GM12878 (cell line): Measurements from ENCODE around the gene OLFM1. TPM values are rescaled to one million over a fixed set of nuclear protein-coding genes. Genes with fewer than 3 reads are reported as not detected.

Experiments
- ATAC-seq: fragments of 200-7000 bp; cut with Tn5 transposase; 3 replicates; pipeline ENCODE4 v1.9.1; 2020; ENCODE audit warnings: mild to moderate bottlenecking, moderate library complexity
- BruUV-seq: library from RNA; stranded (reverse); fragments of 400-500 nt; replicated peaks from 2 replicates; lab custom pipeline; 2021; lab: Mats Ljungman, UMichigan
- CTCF ChIA-PET: fragments of 300-600 bp; sonication (Branson Sonifier 250); formaldehyde crosslinking; extraction: SDS; loops from one replicate; lab custom pipeline; 2021; ENCODE audit warnings: inconsistent platforms; lab: Yijun Ruan, JAX
- POLR2A ChIA-PET: fragments of 350-600 bp; formaldehyde crosslinking; extraction: SDS; loops from one replicate; lab custom pipeline; 2021; ENCODE audit warnings: inconsistent platforms; lab: Charles Lee
- RAD21 ChIA-PET: fragments of 300-600 bp; sonication (Branson Sonifier 250); formaldehyde crosslinking; loops from one replicate; lab custom pipeline; 2023; ENCODE audit warnings: antibody characterized with exemption; ENCODE audit not compliant: unreplicated experiment; lab: Charles Lee
- SMC1A ChIA-PET: fragments of 300-600 bp; sonication (Branson Sonifier 250); formaldehyde crosslinking; loops from one replicate; lab custom pipeline; 2023; ENCODE audit not compliant: unreplicated experiment, uncharacterized antibody; lab: Charles Lee
- DNase-seq: peaks from one replicate; pipeline ENCODE4 v3.0.0-alpha.2; 2011; ENCODE audit warnings: low read depth, low spot score
- FAIRE-seq: peaks from 3 replicates; lab custom pipeline; 2011; peaks lifted over from hg19 to GRCh38; lab: Jason Lieb, UNC
- H2AFZ ChIP-seq: 2 replicates; pipeline ENCODE4 v1.6.0; 2011; ENCODE audit warnings: low read depth, low read length, control low read depth; ENCODE audit not compliant: control insufficient read depth
- H3K27ac ChIP-seq: 2 replicates; pipeline ENCODE4 v1.5.1; 2011; ENCODE audit warnings: control low read depth; ENCODE audit not compliant: control insufficient read depth, insufficient read depth
- H3K27me3 ChIP-seq, 2 experiments: replicated peaks in 1 of 2; 2 replicates each; pipeline versions ENCODE4 v1.6.0 to v1.6.1; 2011; ENCODE audit warnings: low read length in 1 of 2; ENCODE audit not compliant: control insufficient read depth in 2 of 2, insufficient read depth in 2 of 2
- H3K36me3 ChIP-seq, 2 experiments: 2 replicates each; pipeline ENCODE4 v1.5.1; 2011; ENCODE audit warnings: low read length in 1 of 2; ENCODE audit not compliant: control insufficient read depth in 2 of 2, insufficient read depth in 2 of 2
- H3K4me1 ChIP-seq: 2 replicates; pipeline ENCODE4 v1.6.1; 2011; ENCODE audit warnings: mild to moderate bottlenecking, low read length, moderate library complexity, mixed read lengths; ENCODE audit not compliant: control insufficient read depth, insufficient read depth
- H3K4me2 ChIP-seq: 2 replicates; pipeline ENCODE4 v1.6.0; 2011; ENCODE audit warnings: control low read depth; ENCODE audit not compliant: control insufficient read depth, insufficient read depth
- H3K4me3 ChIP-seq: fragments of 200-600 bp; sonication (generic); 2 replicates; pipeline ENCODE4 v1.5.1; 2016
- H3K79me2 ChIP-seq: 2 replicates; pipeline ENCODE4 v1.6.0; 2011; ENCODE audit warnings: low read length; ENCODE audit not compliant: control insufficient read depth, insufficient read depth
- H3K9ac ChIP-seq: 2 replicates; pipeline ENCODE4 v1.8.0; 2011; ENCODE audit warnings: low read length, control low read depth, mixed read lengths; ENCODE audit not compliant: control insufficient read depth, insufficient read depth
- H3K9me3 ChIP-seq: replicated peaks from 3 replicates; pipeline ENCODE4 v1.5.1; 2011; ENCODE audit warnings: mild to moderate bottlenecking, low read length; ENCODE audit not compliant: control insufficient read depth, insufficient read depth
- H4K20me1 ChIP-seq: 2 replicates; pipeline ENCODE4 v1.6.0; 2011; ENCODE audit not compliant: control insufficient read depth, insufficient read depth
- CEBPB ChIP-seq, 2 experiments: fragments of 150-350 bp in 1 of 2; IDR thresholded peaks; 2 replicates each; pipeline ENCODE4 v1.6.1; 2012 to 2014; ENCODE audit warnings: low read depth in 2 of 2, low read length in 2 of 2, borderline replicate concordance in 1 of 2, inconsistent platforms in 1 of 2
- RB1 ChIP-seq: fragments of 450-650 bp; formaldehyde crosslinking; IDR thresholded peaks from 2 replicates; pipeline ENCODE4 v1.6.1; 2017; ENCODE audit warnings: mild to moderate bottlenecking, borderline replicate concordance
- ZNF24 ChIP-seq: fragments of 450-650 bp; IDR thresholded peaks from 2 replicates; pipeline ENCODE4 v1.6.1; 2017; ENCODE audit warnings: antibody characterized with exemption, mild to moderate bottlenecking
- WGBS: methylation state at CpG from one replicate; pipeline ENCODE4 v1.1.6; 2016; ENCODE audit warnings: low lambda C conversion rate; ENCODE audit not compliant: insufficient replicate concordance, insufficient coverage; ENCODE audit errors: missing lambda C conversion rate; 5-methylcytosine and 5-hydroxymethylcytosine counted together
- in situ Hi-C: fragments of 300-500 bp; cut with MboI; formaldehyde crosslinking; loops from 9 replicates; pipeline ENCODE4 v1.14.3; 2018; ENCODE audit warnings: mixed read lengths
- intact Hi-C: fragments of 100-400 bp; cut with micrococcal nuclease; formaldehyde crosslinking; loops from one replicate; pipeline ENCODE4 v1.14.2; 2022; ENCODE audit not compliant: unreplicated experiment
- polyA plus RNA-seq, 11 experiments: library from polyadenylated mRNA; depleted of rRNA in 4 of 11; unstranded in 6 of 11; stranded (reverse) in 5 of 11; fragments of >200 nt; fragmentation: Nextera tagmentation in 4 of 11; fragmentation: Illumina TruSeq in 1 of 11; extraction: Ambion mirVana in 4 of 11; extraction: Trizol in 1 of 11; gene quantifications; 1 replicate in 1 of 11; 2 replicates in 10 of 11; pipeline versions ENCODE4 v1.2.1 to v1.2.3, GENCODE V29; 2011 to 2016; ENCODE audit warnings: inconsistent platforms in 2 of 11, missing spikeins in 2 of 11, low read depth in 1 of 11
- total RNA-seq, 4 experiments: library from RNA; depleted of rRNA in 3 of 4; stranded (reverse); fragments of >200 nt in 3 of 4; fragmentation: Illumina TruSeq in 1 of 4; extraction: Trizol in 1 of 4; gene quantifications; 2 replicates each; pipeline versions ENCODE4 v1.2.1 to v1.2.3, GENCODE V29; 2013 to 2021
- TF ChIP-seq, protein P1 (sequence below): fragments of 450-650 bp; IDR thresholded peaks from 2 replicates; pipeline ENCODE4 v1.6.1; 2017; ENCODE audit warnings: mild to moderate bottlenecking
- TF ChIP-seq, protein P2 (sequence below): fragments of 450-650 bp; IDR thresholded peaks from 2 replicates; pipeline ENCODE4 v1.6.1; 2017; ENCODE audit warnings: mild to moderate bottlenecking, moderate library complexity

Gene OLFM1
- total and polyA plus RNA-seq, 10 of the 15 experiments (the other 5 are each of a cell fraction or from before 2014, with no cell fraction given): not detected

DNA sequence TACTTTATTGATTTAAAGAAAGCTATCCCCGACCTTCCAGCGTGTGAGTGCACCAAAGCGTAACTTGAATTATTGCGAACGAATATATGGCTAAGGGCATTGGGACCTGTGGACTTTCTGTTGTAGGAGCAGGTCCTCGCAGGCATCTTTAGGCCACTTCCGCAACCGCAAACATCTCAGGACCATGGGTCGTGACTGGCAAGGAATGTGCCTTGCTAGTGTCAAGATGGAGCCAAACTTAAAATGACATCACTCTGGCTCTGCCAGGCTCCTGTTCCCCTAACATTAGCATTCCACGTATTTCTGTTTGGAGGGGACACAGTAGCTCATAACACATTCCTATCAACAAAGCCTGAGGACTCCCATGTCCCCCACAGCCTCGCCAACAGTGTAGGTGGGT lies 44.1 kb upstream of the OLFM1 start (continued):
- TF ChIP-seq, protein P1, sequence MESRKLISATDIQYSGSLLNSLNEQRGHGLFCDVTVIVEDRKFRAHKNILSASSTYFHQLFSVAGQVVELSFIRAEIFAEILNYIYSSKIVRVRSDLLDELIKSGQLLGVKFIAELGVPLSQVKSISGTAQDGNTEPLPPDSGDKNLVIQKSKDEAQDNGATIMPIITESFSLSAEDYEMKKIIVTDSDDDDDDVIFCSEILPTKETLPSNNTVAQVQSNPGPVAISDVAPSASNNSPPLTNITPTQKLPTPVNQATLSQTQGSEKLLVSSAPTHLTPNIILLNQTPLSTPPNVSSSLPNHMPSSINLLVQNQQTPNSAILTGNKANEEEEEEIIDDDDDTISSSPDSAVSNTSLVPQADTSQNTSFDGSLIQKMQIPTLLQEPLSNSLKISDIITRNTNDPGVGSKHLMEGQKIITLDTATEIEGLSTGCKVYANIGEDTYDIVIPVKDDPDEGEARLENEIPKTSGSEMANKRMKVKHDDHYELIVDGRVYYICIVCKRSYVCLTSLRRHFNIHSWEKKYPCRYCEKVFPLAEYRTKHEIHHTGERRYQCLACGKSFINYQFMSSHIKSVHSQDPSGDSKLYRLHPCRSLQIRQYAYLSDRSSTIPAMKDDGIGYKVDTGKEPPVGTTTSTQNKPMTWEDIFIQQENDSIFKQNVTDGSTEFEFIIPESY: no peak
- TF ChIP-seq ZNF24: no peak
- TF ChIP-seq RB1: no peak
- no peak for TF ChIP-seq CEBPB (IDR thresholded peaks at IDR 0.05; ENCODE audit: borderline replicate concordance in 1 of 2, low read depth in 2 of 2, low read length in 2 of 2)

DNA sequence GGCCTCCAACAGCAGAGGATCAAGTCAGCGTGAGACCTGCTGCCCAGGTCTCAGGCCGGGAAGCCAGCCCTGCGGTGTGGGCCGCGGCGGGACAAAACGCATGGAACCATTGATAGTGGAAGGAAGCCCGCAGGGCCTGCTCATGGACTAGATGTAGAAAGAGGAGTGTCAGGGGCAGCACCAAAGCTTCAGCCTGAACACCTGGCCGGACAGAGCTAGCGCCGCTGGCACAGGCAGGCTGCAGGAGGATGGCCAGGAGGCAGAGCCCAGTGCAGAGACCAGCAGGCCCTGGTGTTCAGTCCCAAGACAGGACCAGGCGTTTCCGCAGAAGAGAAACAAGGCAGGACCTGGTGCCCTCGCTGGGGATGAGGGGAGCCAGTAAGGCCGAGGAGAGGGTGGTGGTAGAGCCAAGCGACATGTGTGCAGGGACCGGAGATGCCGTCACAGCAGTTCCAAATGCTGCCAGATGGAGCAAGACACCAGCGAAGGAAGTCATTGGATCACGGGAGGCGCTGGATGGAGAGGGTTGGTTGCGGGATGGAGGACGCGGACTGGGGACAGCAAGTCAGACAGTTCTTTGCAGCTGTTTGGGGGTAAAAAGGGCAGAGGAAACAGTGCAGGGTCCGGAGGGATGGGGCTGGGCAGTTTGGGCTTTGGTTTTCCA lies 42.1 kb upstream of the OLFM1 start:
- Histone ChIP-seq H3K4me2 (no peak overlapping the region), H2AFZ (no peak overlapping the region), H3K9me3 (no peaks in the 10 kb centered on the region), H3K36me3 (no peaks in the 10 kb centered on the region), H4K20me1 (no peaks in the 10 kb centered on the region), H3K27ac (no peak overlapping the region), H3K27me3 (no peaks in the 10 kb centered on the region; a peak in 1 of 4 replicates), H3K4me3 (no peak overlapping the region), H3K9ac (no peak overlapping the region), H3K79me2 (no peaks in the 10 kb centered on the region), H3K4me1 (peaks cover 2% of the 10 kb centered on the region)
- in situ Hi-C loops: no loop called here
- SMC1A ChIA-PET: no interaction called here
- ATAC-seq: no peak
- CTCF ChIA-PET: no interaction called here
- intact Hi-C loops: no loop called here
- WGBS: 51% methylated on average over 25 of the region's 25 CpGs
- FAIRE-seq: no peak
- no peak for DNase-seq
- RAD21 ChIA-PET: no interaction called here
- TF ChIP-seq, protein P2, sequence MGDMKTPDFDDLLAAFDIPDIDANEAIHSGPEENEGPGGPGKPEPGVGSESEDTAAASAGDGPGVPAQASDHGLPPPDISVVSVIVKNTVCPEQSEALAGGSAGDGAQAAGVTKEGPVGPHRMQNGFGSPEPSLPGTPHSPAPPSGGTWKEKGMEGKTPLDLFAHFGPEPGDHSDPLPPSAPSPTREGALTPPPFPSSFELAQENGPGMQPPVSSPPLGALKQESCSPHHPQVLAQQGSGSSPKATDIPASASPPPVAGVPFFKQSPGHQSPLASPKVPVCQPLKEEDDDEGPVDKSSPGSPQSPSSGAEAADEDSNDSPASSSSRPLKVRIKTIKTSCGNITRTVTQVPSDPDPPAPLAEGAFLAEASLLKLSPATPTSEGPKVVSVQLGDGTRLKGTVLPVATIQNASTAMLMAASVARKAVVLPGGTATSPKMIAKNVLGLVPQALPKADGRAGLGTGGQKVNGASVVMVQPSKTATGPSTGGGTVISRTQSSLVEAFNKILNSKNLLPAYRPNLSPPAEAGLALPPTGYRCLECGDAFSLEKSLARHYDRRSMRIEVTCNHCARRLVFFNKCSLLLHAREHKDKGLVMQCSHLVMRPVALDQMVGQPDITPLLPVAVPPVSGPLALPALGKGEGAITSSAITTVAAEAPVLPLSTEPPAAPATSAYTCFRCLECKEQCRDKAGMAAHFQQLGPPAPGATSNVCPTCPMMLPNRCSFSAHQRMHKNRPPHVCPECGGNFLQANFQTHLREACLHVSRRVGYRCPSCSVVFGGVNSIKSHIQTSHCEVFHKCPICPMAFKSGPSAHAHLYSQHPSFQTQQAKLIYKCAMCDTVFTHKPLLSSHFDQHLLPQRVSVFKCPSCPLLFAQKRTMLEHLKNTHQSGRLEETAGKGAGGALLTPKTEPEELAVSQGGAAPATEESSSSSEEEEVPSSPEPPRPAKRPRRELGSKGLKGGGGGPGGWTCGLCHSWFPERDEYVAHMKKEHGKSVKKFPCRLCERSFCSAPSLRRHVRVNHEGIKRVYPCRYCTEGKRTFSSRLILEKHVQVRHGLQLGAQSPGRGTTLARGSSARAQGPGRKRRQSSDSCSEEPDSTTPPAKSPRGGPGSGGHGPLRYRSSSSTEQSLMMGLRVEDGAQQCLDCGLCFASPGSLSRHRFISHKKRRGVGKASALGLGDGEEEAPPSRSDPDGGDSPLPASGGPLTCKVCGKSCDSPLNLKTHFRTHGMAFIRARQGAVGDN: no peak
- TF ChIP-seq, protein P1: no peak
- no TSS peak for BruUV-seq
- POLR2A ChIA-PET: no interaction called here
